T-cell (primary cell): ENCODE measurements around the gene FAM120AOS. TPM values are rescaled to one million over a fixed set of nuclear protein-coding genes. Genes with fewer than 3 reads are reported as not detected.

ENCODE experiments used
- ATAC-seq, 4 experiments: fragments of 200-7000 bp in 3 of 4; fragments of 150-1000 bp in 1 of 4; cut with Tn5 transposase; replicated peaks in 1 of 4; 1 replicate in 3 of 4; 2 replicates in 1 of 4; pipeline ENCODE4 v1.10.0; 2021; ENCODE audit warnings: moderate library complexity in 3 of 4, mild to moderate bottlenecking in 2 of 4, moderate number of reproducible peaks in 1 of 4
- CTCF ChIA-PET, 2 donors: fragments of 300-600 bp; sonication (Branson Sonifier 250); formaldehyde crosslinking; loops; one replicate each; lab custom pipeline; 2022; ENCODE audit warnings: antibody characterized with exemption in 2 of 2; lab: Charles Lee
- POLR2A ChIA-PET, 2 donors: fragments of 300-600 bp; sonication (Branson Sonifier 250); formaldehyde crosslinking; loops; one replicate each; lab custom pipeline; 2022; ENCODE audit warnings: antibody characterized with exemption in 2 of 2; lab: Charles Lee
- DNase-seq, 35 experiments: peaks; one replicate each; pipeline versions ENCODE4 v3.0.0 to v3.0.0-alpha.2; 2013 to 2023
- H3K27ac ChIP-seq: one replicate; pipeline ENCODE4 v1.5.1; 2013; ENCODE audit warnings: low read length
- H3K27me3 ChIP-seq, 2 experiments: replicated peaks in 1 of 2; 1 replicate in 1 of 2; 2 replicates in 1 of 2; pipeline versions ENCODE4 v1.6.1 to v1.7.0; 2013; ENCODE audit warnings: low read length in 1 of 2, mixed read lengths in 1 of 2; ENCODE audit not compliant: control insufficient read depth in 2 of 2, insufficient read depth in 2 of 2; ENCODE audit errors: extremely low read depth in 1 of 2
- H3K36me3 ChIP-seq, 2 donors: 1 replicate in 1 of 2; 2 replicates in 1 of 2; pipeline versions ENCODE4 v1.6.1 to v1.7.0; 2013; ENCODE audit warnings: low read length in 1 of 2; ENCODE audit not compliant: control insufficient read depth in 2 of 2, insufficient read depth in 1 of 2; ENCODE audit errors: extremely low read depth in 1 of 2
- H3K4me1 ChIP-seq, 2 experiments: 1 replicate in 1 of 2; 2 replicates in 1 of 2; pipeline versions ENCODE4 v1.6.1 to v1.7.0; 2013; ENCODE audit warnings: low read length in 2 of 2, mixed read lengths in 1 of 2; ENCODE audit not compliant: insufficient read depth in 2 of 2, control insufficient read depth in 1 of 2; ENCODE audit errors: extremely low read depth in 1 of 2
- H3K4me3 ChIP-seq, 2 donors: 1 replicate in 1 of 2; 2 replicates in 1 of 2; pipeline versions ENCODE4 v1.5.1 to v1.7.0; 2013; ENCODE audit warnings: mild to moderate bottlenecking in 2 of 2, low read length in 1 of 2, moderate library complexity in 1 of 2; ENCODE audit not compliant: control insufficient read depth in 1 of 2; ENCODE audit errors: extremely low read depth in 1 of 2
- H3K9me3 ChIP-seq: 2 replicates; pipeline ENCODE4 v1.7.0; 2013
- H3K27ac Mint-ChIP-seq, 2 donors: one replicate each; pipeline ENCODE4 v1.8.0; 2020 to 2021; ENCODE audit warnings: mild to moderate bottlenecking in 2 of 2, mixed read lengths in 2 of 2
- H3K27me3 Mint-ChIP-seq, 2 donors: one replicate each; pipeline ENCODE4 v1.8.0; 2021 to 2022; ENCODE audit warnings: mixed read lengths in 2 of 2
- H3K36me3 Mint-ChIP-seq: one replicate; pipeline ENCODE4 v1.8.0; 2021; ENCODE audit warnings: mixed read lengths
- H3K4me1 Mint-ChIP-seq, 3 donors: one replicate each; pipeline ENCODE4 v1.8.0; 2020 to 2022; ENCODE audit warnings: mixed read lengths in 3 of 3, mild to moderate bottlenecking in 1 of 3
- H3K4me3 Mint-ChIP-seq, 3 donors: one replicate each; pipeline ENCODE4 v1.8.0; 2020 to 2022; ENCODE audit warnings: mild to moderate bottlenecking in 3 of 3, mixed read lengths in 3 of 3, moderate library complexity in 3 of 3
- H3K9me3 Mint-ChIP-seq, 3 donors: one replicate each; pipeline ENCODE4 v1.8.0; 2020 to 2022; ENCODE audit warnings: mixed read lengths in 3 of 3
- WGBS: methylation state at CpG from one replicate; pipeline ENCODE4 v1.1.5; 2013; ENCODE audit warnings: missing lambda C conversion rate; ENCODE audit not compliant: insufficient coverage; 5-methylcytosine and 5-hydroxymethylcytosine counted together
- total RNA-seq, 35 experiments: library from RNA in 6 of 35; stranded (reverse) in 6 of 35; fragments of 120-200 nt in 1 of 35; gene quantifications; one replicate each; pipeline versions ENCODE4 v1.2.1 to v1.2.4 and lab custom pipeline; 2013 to 2026

Gene FAM120AOS
- total RNA-seq (10 to 100 TPM; 35.7 to 44.0 (median 41.4) TPM), total RNA-seq (lab: John Stamatoyannopoulos, UW) (48.7 to 101 (median 73.8) reads per million in 29 experiments)
- 43.6 TPM for total RNA-seq (2013)

- H3K9me3 ChIP-seq, result no peaks in the 10 kb centered on the region
- peaks cover 8% of the 10 kb centered on the region for H3K36me3 Mint-ChIP-seq
- CTCF ChIA-PET, result interaction anchor here (0.6 to 2.4 kb wide), 8 partner anchors 9 to 1216 kb away, joined by 3 to 14 read pairs (median 4); no protein-coding TSS in a partner anchor
- ATAC-seq (peak; percentile 63 to 77 (median 69)), DNase-seq (peak; percentile 54 to 93 (median 79))
- peak within 1 kb of the TSS; percentile 80 to 94 for H3K4me3 ChIP-seq
- H3K27me3 Mint-ChIP-seq, result no peaks in the 10 kb centered on the region
- H3K4me3 Mint-ChIP-seq, result peak within 1 kb of the TSS; percentile 88 to 94 (median 90)
- peak within 1 kb of the TSS; percentile 70 for H3K27ac ChIP-seq
- peak within 1 kb of the TSS; percentile 93 to 96 for H3K27ac Mint-ChIP-seq
- no peaks in the 10 kb centered on the region for H3K27me3 ChIP-seq
- no peaks in the 10 kb centered on the region for H3K9me3 Mint-ChIP-seq
- POLR2A ChIA-PET, result interaction anchor here (0.6 to 1.4 kb wide), 2 partner anchors 11 to 45 kb away, joined by 4 read pairs; no protein-coding TSS in a partner anchor
- H3K4me1 ChIP-seq, result peaks cover 36 to 38% of the 10 kb centered on the region in 2 experiments
- peaks cover 56 to 71% (median 61%) of the 10 kb centered on the region in 3 donors for H3K4me1 Mint-ChIP-seq
- peaks cover 0 to 5% of the 10 kb centered on the region in 2 donors for H3K36me3 ChIP-seq
- WGBS, result under 1% methylated on average over 33 of the region's 34 CpGs
These were observed at the start of gene FAM120AOS for GRCh38 chr9:93453047-93453914. Gene FAM120AOS, minus strand, starts transcription at chr9:93453581. Its CDS starts 872 bp downstream, at chr9:93452709.

- POLR2A ChIA-PET, result no interaction called here
- Histone ChIP-seq H3K4me1 (peaks cover 5 to 14% of the 10 kb centered on the region in 2 experiments), H3K9me3 (no peaks in the 10 kb centered on the region), H3K27ac (peak overlapping the region; percentile 52), H3K4me3 (peak overlapping the region; percentile 39), H3K27me3 (no peaks in the 10 kb centered on the region), H3K36me3 (peaks cover 3 to 29% of the 10 kb centered on the region in 2 donors)
- Mint-ChIP-seq H3K36me3 (peaks cover 57% of the 10 kb centered on the region), H3K27me3 (no peaks in the 10 kb centered on the region), H3K4me1 (peaks cover 52 to 62% (median 59%) of the 10 kb centered on the region in 3 donors), H3K4me3 (peak overlapping the region; percentile 85 to 96 (median 90)), H3K9me3 (no peaks in the 10 kb centered on the region), H3K27ac (peak overlapping the region; percentile 86 to 93)
- CTCF ChIA-PET, result no interaction called here
- ATAC-seq, result peak in 3 of 4 experiments; percentile 33 to 50 (median 48)
- DNase-seq, result peak in 5 of 35 experiments; percentile 7 to 42 (median 16)
- 33% methylated on average over 3 of the region's 4 CpGs for WGBS
These were observed 48.0 kb upstream of the FAM120AOS start for GRCh38 chr9:93501406-93501805.

DNA sequence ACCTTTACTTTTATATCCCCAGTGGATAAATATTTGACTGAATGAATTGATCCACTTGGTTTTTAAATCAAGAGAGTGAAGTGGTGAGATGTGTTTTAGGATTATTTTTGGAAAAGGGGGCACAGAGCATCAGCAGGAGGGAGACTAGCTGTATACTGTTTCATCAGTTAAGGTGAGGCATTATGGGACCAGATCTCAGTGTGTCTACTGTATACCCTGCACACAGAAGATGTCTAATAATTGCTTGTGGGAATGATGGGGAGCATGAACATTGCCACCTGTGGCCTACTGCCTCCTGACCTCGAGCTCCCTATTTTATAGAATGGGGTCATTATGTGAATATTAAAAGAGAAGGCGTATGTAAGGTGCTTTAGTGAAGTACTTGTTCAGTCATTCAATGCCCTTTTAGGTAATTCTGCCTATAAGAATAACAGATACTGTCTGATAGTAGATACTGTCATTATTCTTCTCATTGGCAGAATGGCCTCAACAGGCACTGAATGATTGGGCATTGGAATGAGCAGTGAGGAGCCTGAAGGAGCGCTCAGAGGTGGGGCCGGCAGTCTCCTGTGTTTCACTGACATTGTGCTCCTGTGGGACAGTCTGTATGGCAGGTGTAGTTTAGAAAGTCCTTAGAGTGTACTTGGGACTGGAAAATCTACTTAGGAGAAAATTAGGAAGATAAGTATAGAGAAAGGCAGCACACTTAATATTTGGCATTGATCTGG is 47.4 kb upstream of the FAM120AOS start:
- Mint-ChIP-seq H3K4me1 (peaks cover 51 to 59% (median 56%) of the 10 kb centered on the region in 3 donors), H3K27ac (peak overlapping the region; percentile 86 to 93), H3K4me3 (peak overlapping the region; percentile 85 to 96 (median 90)), H3K9me3 (no peaks in the 10 kb centered on the region), H3K36me3 (peaks cover 60% of the 10 kb centered on the region), H3K27me3 (no peaks in the 10 kb centered on the region)
- H3K4me3 ChIP-seq, result peak overlapping the region; percentile 39
- POLR2A ChIA-PET, result interaction anchor here in 1 of 2 donors (0.6 kb wide), 1 partner anchor 724 kb away, joined by 4 read pairs; no protein-coding TSS in a partner anchor
- DNase-seq, result no peak
- 84% methylated on average over 3 of the region's 4 CpGs for WGBS
- peak overlapping the region; percentile 52 for H3K27ac ChIP-seq
- H3K36me3 ChIP-seq, result peaks cover 4 to 29% of the 10 kb centered on the region in 2 donors
- H3K4me1 ChIP-seq, result peaks cover 5 to 14% of the 10 kb centered on the region in 2 experiments
- H3K9me3 ChIP-seq, result no peaks in the 10 kb centered on the region
- CTCF ChIA-PET, result no interaction called here
- H3K27me3 ChIP-seq, result no peaks in the 10 kb centered on the region
- peak in 2 of 4 experiments; percentile 35 to 37 for ATAC-seq

DNA sequence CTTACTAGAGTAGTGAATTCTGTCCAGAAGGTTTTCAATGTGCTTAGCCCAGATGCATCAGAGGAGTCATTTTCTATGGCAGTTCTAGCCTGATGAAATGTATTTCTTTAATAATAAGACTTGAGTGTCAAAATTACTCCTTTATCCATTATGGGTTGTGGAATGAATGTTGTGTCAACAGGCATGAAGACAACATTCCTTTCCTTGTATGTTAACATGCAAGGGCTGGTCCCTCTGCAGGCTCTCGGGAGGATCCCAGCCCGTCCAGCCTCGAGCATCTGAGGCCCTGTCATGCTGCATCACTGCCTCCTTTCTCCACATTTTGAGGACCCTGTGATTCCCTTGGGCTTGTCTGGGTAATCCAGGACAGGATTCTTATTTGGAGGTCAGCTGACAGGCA is 42.9 kb upstream of the FAM120AOS start:
- no peak overlapping the region for H3K4me3 Mint-ChIP-seq
- ChIA-PET CTCF (no interaction called here), POLR2A (interaction anchor here in 1 of 2 donors (0.7 kb wide), 1 partner anchor 340 kb away, joined by 3 read pairs; no protein-coding TSS in a partner anchor)
- Histone ChIP-seq H3K9me3 (no peaks in the 10 kb centered on the region), H3K4me1 (peaks cover 5 to 17% of the 10 kb centered on the region in 2 experiments), H3K36me3 (peaks cover 16 to 43% of the 10 kb centered on the region in 2 donors), H3K4me3 (no peak overlapping the region), H3K27ac (no peak overlapping the region), H3K27me3 (no peaks in the 10 kb centered on the region)
- peaks cover 39 to 41% (median 39%) of the 10 kb centered on the region in 3 donors for H3K4me1 Mint-ChIP-seq
- peak overlapping the region in 1 of 2 donors; percentile 37 for H3K27ac Mint-ChIP-seq
- ATAC-seq (no peak), DNase-seq (no peak)
- no peaks in the 10 kb centered on the region for H3K9me3 Mint-ChIP-seq
- H3K36me3 Mint-ChIP-seq, result peaks cover 59% of the 10 kb centered on the region
- no peaks in the 10 kb centered on the region for H3K27me3 Mint-ChIP-seq
- WGBS, result 100% methylated on average over 3 of the region's 3 CpGs

GRCh38 chr9:93493949-93494348 is 40.6 kb upstream of the FAM120AOS start:
- Mint-ChIP-seq H3K36me3 (peaks cover 50% of the 10 kb centered on the region), H3K27me3 (no peaks in the 10 kb centered on the region), H3K4me1 (peaks cover 31 to 41% (median 33%) of the 10 kb centered on the region in 3 donors), H3K9me3 (no peaks in the 10 kb centered on the region), H3K27ac (no peak overlapping the region), H3K4me3 (no peak overlapping the region)
- H3K9me3 ChIP-seq, result no peaks in the 10 kb centered on the region
- ChIA-PET CTCF (interaction anchor here in 1 of 2 donors (0.5 kb wide), 1 partner anchor 40 kb away, joined by 4 read pairs; no protein-coding TSS in a partner anchor), POLR2A (no interaction called here)
- no peak overlapping the region for H3K4me3 ChIP-seq
- no peak overlapping the region for H3K27ac ChIP-seq
- WGBS, result 96% methylated on average over 11 of the region's 12 CpGs
- H3K36me3 ChIP-seq, result peaks cover 16 to 36% of the 10 kb centered on the region in 2 donors
- peaks cover 0 to 6% of the 10 kb centered on the region in 2 experiments for H3K4me1 ChIP-seq
- no peaks in the 10 kb centered on the region for H3K27me3 ChIP-seq
- DNase-seq, result no peak
- ATAC-seq, result no peak
